ENCODE measurements around the gene FDCSP.

The FDCSP gene

DNA sequence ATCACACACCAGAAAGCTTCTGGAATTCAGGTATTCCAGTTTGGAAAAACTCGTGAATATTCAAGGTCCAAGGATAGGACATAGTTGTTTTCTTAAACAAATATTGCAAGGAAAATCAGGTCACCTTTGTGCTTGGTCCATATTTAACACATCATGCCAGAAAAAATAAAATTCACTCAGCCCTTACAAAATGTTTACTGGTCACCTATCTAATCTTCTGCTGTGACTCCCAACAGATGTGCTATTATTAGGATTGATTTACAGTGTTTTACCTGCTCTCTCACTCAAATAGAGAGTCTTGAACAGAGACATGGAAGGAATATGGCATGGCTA lies 26.0 kb downstream of the FDCSP start:
- peaks cover 7% of the 10 kb centered on the region; the same call in 1 of the 2 replicates for H3K4me1 ChIP-seq (ENCODE audit: low read length)
- H3K27me3 ChIP-seq (ENCODE audit: low read depth, low read length), result no peaks in the 10 kb centered on the region
- TF ChIP-seq CTCF (IDR thresholded peaks at IDR 0.05; ENCODE audit: low read depth, low read length), result no peak
- TF ChIP-seq EZH2phosphoT487 (IDR thresholded peaks at IDR 0.05; ENCODE audit: low read depth), result no peak
- no peak overlapping the region for H2AFZ ChIP-seq (ENCODE audit: low read depth, low read length)
- H3K27ac ChIP-seq (ENCODE audit: low read length), result no peak overlapping the region
- no peak overlapping the region for H3K4me2 ChIP-seq (ENCODE audit: low read length)
- no peaks in the 10 kb centered on the region for H4K20me1 ChIP-seq (ENCODE audit: insufficient read depth, low read length)
- no peaks in the 10 kb centered on the region for H3K79me2 ChIP-seq (ENCODE audit: low read length)
- no peak overlapping the region for H3K9ac ChIP-seq (ENCODE audit: low read length)
- no peak overlapping the region for H3K4me3 ChIP-seq (ENCODE audit: low read length)
- H3K36me3 ChIP-seq (replicated peaks; ENCODE audit: low read depth, low read length), result no peaks in the 10 kb centered on the region
- no peaks in the 10 kb centered on the region for H3K9me3 ChIP-seq (ENCODE audit: insufficient read depth, low read length)

DNA sequence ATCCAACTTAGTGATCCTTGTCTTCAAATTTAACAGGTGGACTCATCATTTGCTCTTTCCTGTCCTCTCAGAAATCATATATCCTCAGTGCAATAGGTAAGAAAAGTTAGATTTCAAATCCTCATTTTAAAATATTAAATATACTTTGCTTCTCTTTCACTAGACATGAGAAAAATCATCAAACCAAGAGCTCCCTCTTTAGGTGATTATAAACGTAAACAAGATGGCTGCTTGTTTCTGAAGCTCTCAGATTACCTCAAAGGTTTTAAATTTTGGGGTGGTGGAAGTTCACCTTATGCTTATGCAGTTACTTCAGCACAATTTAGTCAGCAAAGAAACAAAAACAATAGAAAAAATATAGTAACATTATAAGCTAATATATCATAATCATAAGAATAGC lies 43.8 kb downstream of the FDCSP start:
- TF ChIP-seq EZH2phosphoT487 (IDR thresholded peaks at IDR 0.05; ENCODE audit: low read depth), result no peak
- peak; percentile 58 for TF ChIP-seq CTCF (IDR thresholded peaks at IDR 0.05; ENCODE audit: low read depth, low read length)
- no peaks in the 10 kb centered on the region for H3K79me2 ChIP-seq (ENCODE audit: low read length)
- no peak overlapping the region for H2AFZ ChIP-seq (ENCODE audit: low read depth, low read length)
- H3K4me3 ChIP-seq (ENCODE audit: low read length), result no peak overlapping the region
- H3K4me1 ChIP-seq (ENCODE audit: low read length), result peaks cover 3% of the 10 kb centered on the region; the same call in 1 of the 2 replicates
- no peak overlapping the region for H3K4me2 ChIP-seq (ENCODE audit: low read length)
- H3K9ac ChIP-seq (ENCODE audit: low read length), result no peak overlapping the region
- no peaks in the 10 kb centered on the region for H3K27me3 ChIP-seq (ENCODE audit: low read depth, low read length)
- no peaks in the 10 kb centered on the region for H3K9me3 ChIP-seq (ENCODE audit: insufficient read depth, low read length)
- no peak overlapping the region for H3K27ac ChIP-seq (ENCODE audit: low read length)
- H3K36me3 ChIP-seq (replicated peaks; ENCODE audit: low read depth, low read length), result no peaks in the 10 kb centered on the region
- no peaks in the 10 kb centered on the region for H4K20me1 ChIP-seq (ENCODE audit: insufficient read depth, low read length)

- TF ChIP-seq EZH2phosphoT487 (IDR thresholded peaks at IDR 0.05; ENCODE audit: low read depth), result no peak
- Histone ChIP-seq H2AFZ (ENCODE audit: low read depth, low read length) (no peak overlapping the region), H3K4me1 (ENCODE audit: low read length) (no peaks in the 10 kb centered on the region), H3K79me2 (ENCODE audit: low read length) (no peaks in the 10 kb centered on the region), H3K27me3 (ENCODE audit: low read depth, low read length) (no peaks in the 10 kb centered on the region), H3K4me3 (ENCODE audit: low read length) (no peak overlapping the region), H3K36me3 (replicated peaks; ENCODE audit: low read depth, low read length) (no peaks in the 10 kb centered on the region), H3K4me2 (ENCODE audit: low read length) (no peak overlapping the region), H3K9ac (ENCODE audit: low read length) (no peak overlapping the region), H3K27ac (ENCODE audit: low read length) (no peak overlapping the region), H4K20me1 (ENCODE audit: insufficient read depth, low read length) (no peaks in the 10 kb centered on the region), H3K9me3 (ENCODE audit: insufficient read depth, low read length) (no peaks in the 10 kb centered on the region)
Measured at GRCh38 chr4:70277121-70277520, 51.2 kb downstream of the FDCSP start.

DNA sequence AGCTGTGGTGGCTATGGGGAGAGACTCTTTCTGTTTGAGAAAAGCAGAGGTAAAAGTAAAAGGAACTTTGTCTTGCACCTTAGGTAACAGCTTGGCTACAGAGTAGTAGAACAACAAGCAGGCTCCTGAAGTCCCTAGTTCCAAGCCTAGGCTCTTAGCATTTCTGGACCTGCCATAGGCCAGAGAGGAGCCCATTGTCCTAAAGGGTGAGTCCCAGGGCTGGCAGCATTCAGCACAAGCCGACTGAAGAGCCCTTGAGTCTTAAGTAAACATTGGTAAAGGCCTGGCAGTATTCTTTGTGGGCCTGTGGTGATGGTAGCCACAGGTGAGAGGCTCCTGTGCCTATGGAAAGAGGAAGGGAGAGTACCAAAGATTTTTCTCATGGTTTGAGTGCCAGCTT lies 54.6 kb downstream of the FDCSP start:
- no peak overlapping the region for H3K9ac ChIP-seq (ENCODE audit: low read length)
- H3K4me1 ChIP-seq (ENCODE audit: low read length), result no peaks in the 10 kb centered on the region
- H3K9me3 ChIP-seq (ENCODE audit: insufficient read depth, low read length), result no peaks in the 10 kb centered on the region
- no peak overlapping the region for H3K4me2 ChIP-seq (ENCODE audit: low read length)
- no peaks in the 10 kb centered on the region for H3K79me2 ChIP-seq (ENCODE audit: low read length)
- TF ChIP-seq EZH2phosphoT487 (IDR thresholded peaks at IDR 0.05; ENCODE audit: low read depth), result no peak
- TF ChIP-seq CTCF (IDR thresholded peaks at IDR 0.05; ENCODE audit: low read depth, low read length), result no peak
- H3K27ac ChIP-seq (ENCODE audit: low read length), result no peak overlapping the region
- H3K36me3 ChIP-seq (replicated peaks; ENCODE audit: low read depth, low read length), result no peaks in the 10 kb centered on the region
- no peaks in the 10 kb centered on the region for H3K27me3 ChIP-seq (ENCODE audit: low read depth, low read length)
- H3K4me3 ChIP-seq (ENCODE audit: low read length), result no peak overlapping the region
- H2AFZ ChIP-seq (ENCODE audit: low read depth, low read length), result no peak overlapping the region
- no peaks in the 10 kb centered on the region for H4K20me1 ChIP-seq (ENCODE audit: insufficient read depth, low read length)

Data from OCI-LY3 (cell line).